HepG2 (cell line): ENCODE results near the gene LRRC25. TPM values are rescaled to one million over a fixed set of nuclear protein-coding genes. Genes with fewer than 3 reads are reported as not detected.

Experiments used
- FOXJ3 ChIP-seq: sonication (generic); formaldehyde crosslinking; IDR thresholded peaks from 2 replicates; pipeline ENCODE4 v1.4.0; 2020; ENCODE audit warnings: missing genetic modification reagents, mild to moderate bottlenecking, borderline replicate concordance
- MAFK ChIP-seq, 2 experiments: IDR thresholded peaks in 1 of 2; conservative IDR thresholded peaks in 1 of 2; 2 replicates each; pipeline ENCODE4 v1.6.1; 2011; ENCODE audit warnings: improper control_type of control experiment in 2 of 2, low read length in 2 of 2
- NPAS2 ChIP-seq: sonication (generic); formaldehyde crosslinking; IDR thresholded peaks from 2 replicates; pipeline ENCODE4 v1.8.0; 2022; ENCODE audit warnings: mild to moderate bottlenecking, missing genetic modification reagents, borderline replicate concordance
- NR3C1 ChIP-seq: sonication (generic); formaldehyde crosslinking; IDR thresholded peaks from 2 replicates; pipeline ENCODE4 v1.4.0; 2020; ENCODE audit warnings: missing genetic modification reagents
- PHF8 ChIP-seq: sonication (generic); formaldehyde crosslinking; IDR thresholded peaks from 2 replicates; pipeline ENCODE4 v1.5.0; 2020; ENCODE audit warnings: missing genetic modification reagents
- PTBP1 ChIP-seq: fragments of 200-400 bp; formaldehyde crosslinking; IDR thresholded peaks from 2 replicates; pipeline ENCODE4 v1.6.1; 2018; ENCODE audit warnings: low read length, low read depth; ENCODE audit not compliant: poor library complexity, severe bottlenecking
- RAD21 ChIP-seq: fragments of 450-650 bp; formaldehyde crosslinking; IDR thresholded peaks from 2 replicates; pipeline ENCODE4 v1.5.0; 2020; ENCODE audit warnings: mild to moderate bottlenecking
- SCMH1 ChIP-seq: sonication (generic); formaldehyde crosslinking; IDR thresholded peaks from 2 replicates; pipeline ENCODE4 v1.9.0; 2021; ENCODE audit warnings: missing genetic modification reagents, mild to moderate bottlenecking, borderline replicate concordance
- SP5 ChIP-seq: IDR thresholded peaks from 2 replicates; pipeline ENCODE4 v1.6.1; 2016; ENCODE audit warnings: low read depth, borderline replicate concordance
- ZMYM3 ChIP-seq: sonication (generic); formaldehyde crosslinking; IDR thresholded peaks from 2 replicates; pipeline ENCODE4 v1.5.1; 2020; ENCODE audit warnings: mild to moderate bottlenecking, missing genetic modification reagents
- ZNF225 ChIP-seq: sonication (generic); formaldehyde crosslinking; IDR thresholded peaks from 2 replicates; pipeline ENCODE4 v1.4.0; 2020; ENCODE audit warnings: mild to moderate bottlenecking, missing genetic modification reagents
- ZNF3 ChIP-seq: IDR thresholded peaks from 2 replicates; pipeline ENCODE4 v1.7.0; 2017; ENCODE audit warnings: inconsistent platforms
- ZNF354B ChIP-seq: sonication (generic); formaldehyde crosslinking; IDR thresholded peaks from 2 replicates; pipeline ENCODE4 v1.8.0; 2022; ENCODE audit warnings: mild to moderate bottlenecking, missing genetic modification reagents
- ZNF556 ChIP-seq: sonication (generic); formaldehyde crosslinking; IDR thresholded peaks from 2 replicates; pipeline ENCODE4 v1.4.0; 2020; ENCODE audit warnings: mild to moderate bottlenecking, missing genetic modification reagents, borderline replicate concordance
- ZNF670 ChIP-seq: sonication (generic); formaldehyde crosslinking; IDR thresholded peaks from 2 replicates; pipeline ENCODE4 v1.8.0; 2022; ENCODE audit warnings: mild to moderate bottlenecking, missing genetic modification reagents, borderline replicate concordance
- ZSCAN25 ChIP-seq: sonication (generic); formaldehyde crosslinking; IDR thresholded peaks from 2 replicates; pipeline ENCODE4 v1.8.0; 2022; ENCODE audit warnings: mild to moderate bottlenecking, missing genetic modification reagents
- polyA plus RNA-seq, 8 experiments: library from polyadenylated mRNA; depleted of rRNA in 3 of 8; stranded (reverse) in 7 of 8; unstranded in 1 of 8; fragments of >200 nt; fragmentation: Illumina TruSeq in 4 of 8; extraction: Trizol in 4 of 8; gene quantifications; 2 replicates each; pipeline versions ENCODE4 v1.2.1 to v1.2.3, GENCODE V29; 2011 to 2016; ENCODE audit warnings: low read depth in 4 of 8, missing spikeins in 1 of 8, mixed read lengths in 1 of 8; ENCODE audit not compliant: insufficient read depth in 1 of 8
- total RNA-seq, 5 experiments: library from RNA; depleted of rRNA; stranded (reverse); fragments of >200 nt; fragmentation: Illumina TruSeq; extraction: Trizol; gene quantifications; 2 replicates each; pipeline ENCODE4 v1.2.3, GENCODE V29; 2016; ENCODE audit warnings: low read depth in 1 of 5
- TF ChIP-seq, protein P1 (sequence below): sonication (generic); formaldehyde crosslinking; IDR thresholded peaks from 2 replicates; pipeline ENCODE4 v1.4.0; 2020; ENCODE audit warnings: mild to moderate bottlenecking, missing genetic modification reagents
- TF ChIP-seq, protein P2 (sequence below): sonication (generic); formaldehyde crosslinking; conservative IDR thresholded peaks from 2 replicates; pipeline ENCODE4 v1.4.0; 2020; ENCODE audit warnings: missing genetic modification reagents
- TF ChIP-seq, protein P3 (sequence below): sonication (generic); formaldehyde crosslinking; IDR thresholded peaks from 2 replicates; pipeline ENCODE4 v1.8.0; 2022; ENCODE audit warnings: missing genetic modification reagents, mild to moderate bottlenecking, borderline replicate concordance
- TF ChIP-seq, protein P4 (sequence below): sonication (generic); formaldehyde crosslinking; IDR thresholded peaks from 2 replicates; pipeline ENCODE4 v1.4.0; 2020; ENCODE audit warnings: mild to moderate bottlenecking, missing genetic modification reagents
- TF ChIP-seq, protein P5 (sequence below): sonication (generic); formaldehyde crosslinking; IDR thresholded peaks from 2 replicates; pipeline ENCODE4 v1.5.0; 2020; ENCODE audit warnings: missing genetic modification reagents
- TF ChIP-seq, protein P6 (sequence below): sonication (generic); formaldehyde crosslinking; IDR thresholded peaks from 2 replicates; pipeline ENCODE4 v1.5.0; 2020; ENCODE audit warnings: mild to moderate bottlenecking, missing genetic modification reagents, borderline replicate concordance

Gene LRRC25
- total and polyA plus RNA-seq, 2 of the 13 experiments (the other 11 are each of a cell fraction or from before 2014, with no cell fraction given): 0.13 to 0.53 TPM

DNA sequence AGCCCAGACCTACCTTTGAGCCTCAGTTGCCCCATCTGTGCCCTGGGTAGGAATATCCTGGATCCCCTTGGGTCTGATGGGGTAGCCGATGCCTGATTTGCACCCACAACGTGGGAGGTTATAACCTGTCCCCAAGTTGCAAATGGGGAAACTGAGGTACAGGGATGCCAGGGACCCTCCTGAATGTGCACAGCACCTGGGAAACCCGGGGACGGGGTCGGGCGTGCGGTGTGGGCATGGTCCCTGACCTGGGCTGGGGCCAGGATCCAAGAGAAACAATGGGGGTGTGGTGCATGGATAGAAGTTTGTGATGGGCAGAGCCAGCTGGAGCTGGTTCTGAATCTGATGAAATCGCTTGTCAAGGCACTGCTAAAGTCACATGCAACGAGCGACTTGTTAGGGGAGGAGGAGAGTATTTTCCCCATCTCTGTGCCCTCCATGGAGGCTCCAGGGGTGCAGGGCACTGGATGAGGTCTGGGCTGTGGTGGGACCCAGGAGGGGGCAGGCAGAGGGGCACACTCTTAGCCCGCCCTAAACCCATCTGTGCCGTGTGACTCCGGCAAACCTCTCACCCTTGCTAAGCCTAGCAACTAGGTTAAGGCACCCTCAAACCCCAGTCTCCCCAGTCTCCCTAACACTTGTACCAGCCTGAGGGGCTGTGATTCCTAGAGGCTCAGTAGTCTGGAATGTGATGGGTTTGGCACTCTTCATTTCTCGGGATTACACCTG lies 10.7 kb downstream of the LRRC25 start (continued):
- TF ChIP-seq, protein P1, sequence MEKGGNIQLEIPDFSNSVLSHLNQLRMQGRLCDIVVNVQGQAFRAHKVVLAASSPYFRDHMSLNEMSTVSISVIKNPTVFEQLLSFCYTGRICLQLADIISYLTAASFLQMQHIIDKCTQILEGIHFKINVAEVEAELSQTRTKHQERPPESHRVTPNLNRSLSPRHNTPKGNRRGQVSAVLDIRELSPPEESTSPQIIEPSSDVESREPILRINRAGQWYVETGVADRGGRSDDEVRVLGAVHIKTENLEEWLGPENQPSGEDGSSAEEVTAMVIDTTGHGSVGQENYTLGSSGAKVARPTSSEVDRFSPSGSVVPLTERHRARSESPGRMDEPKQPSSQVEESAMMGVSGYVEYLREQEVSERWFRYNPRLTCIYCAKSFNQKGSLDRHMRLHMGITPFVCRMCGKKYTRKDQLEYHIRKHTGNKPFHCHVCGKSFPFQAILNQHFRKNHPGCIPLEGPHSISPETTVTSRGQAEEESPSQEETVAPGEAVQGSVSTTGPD (CRISPR knock-in tag): no peak
- TF ChIP-seq, protein P2, sequence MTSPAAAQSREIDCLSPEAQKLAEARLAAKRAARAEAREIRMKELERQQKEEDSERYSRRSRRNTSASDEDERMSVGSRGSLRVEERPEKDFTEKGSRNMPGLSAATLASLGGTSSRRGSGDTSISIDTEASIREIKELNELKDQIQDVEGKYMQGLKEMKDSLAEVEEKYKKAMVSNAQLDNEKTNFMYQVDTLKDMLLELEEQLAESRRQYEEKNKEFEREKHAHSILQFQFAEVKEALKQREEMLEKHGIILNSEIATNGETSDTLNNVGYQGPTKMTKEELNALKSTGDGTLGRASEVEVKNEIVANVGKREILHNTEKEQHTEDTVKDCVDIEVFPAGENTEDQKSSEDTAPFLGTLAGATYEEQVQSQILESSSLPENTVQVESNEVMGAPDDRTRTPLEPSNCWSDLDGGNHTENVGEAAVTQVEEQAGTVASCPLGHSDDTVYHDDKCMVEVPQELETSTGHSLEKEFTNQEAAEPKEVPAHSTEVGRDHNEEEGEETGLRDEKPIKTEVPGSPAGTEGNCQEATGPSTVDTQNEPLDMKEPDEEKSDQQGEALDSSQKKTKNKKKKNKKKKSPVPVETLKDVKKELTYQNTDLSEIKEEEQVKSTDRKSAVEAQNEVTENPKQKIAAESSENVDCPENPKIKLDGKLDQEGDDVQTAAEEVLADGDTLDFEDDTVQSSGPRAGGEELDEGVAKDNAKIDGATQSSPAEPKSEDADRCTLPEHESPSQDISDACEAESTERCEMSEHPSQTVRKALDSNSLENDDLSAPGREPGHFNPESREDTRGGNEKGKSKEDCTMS (CRISPR knock-in tag): no peak
- no peak for TF ChIP-seq ZNF225
- no peak for TF ChIP-seq SP5
- TF ChIP-seq ZNF354B (CRISPR knock-in tag): 0 out of 2 replicates have a peak, but pooled peaks have one; percentile 50
- TF ChIP-seq, protein P3, sequence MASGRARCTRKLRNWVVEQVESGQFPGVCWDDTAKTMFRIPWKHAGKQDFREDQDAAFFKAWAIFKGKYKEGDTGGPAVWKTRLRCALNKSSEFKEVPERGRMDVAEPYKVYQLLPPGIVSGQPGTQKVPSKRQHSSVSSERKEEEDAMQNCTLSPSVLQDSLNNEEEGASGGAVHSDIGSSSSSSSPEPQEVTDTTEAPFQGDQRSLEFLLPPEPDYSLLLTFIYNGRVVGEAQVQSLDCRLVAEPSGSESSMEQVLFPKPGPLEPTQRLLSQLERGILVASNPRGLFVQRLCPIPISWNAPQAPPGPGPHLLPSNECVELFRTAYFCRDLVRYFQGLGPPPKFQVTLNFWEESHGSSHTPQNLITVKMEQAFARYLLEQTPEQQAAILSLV: no peak
- TF ChIP-seq, protein P4, sequence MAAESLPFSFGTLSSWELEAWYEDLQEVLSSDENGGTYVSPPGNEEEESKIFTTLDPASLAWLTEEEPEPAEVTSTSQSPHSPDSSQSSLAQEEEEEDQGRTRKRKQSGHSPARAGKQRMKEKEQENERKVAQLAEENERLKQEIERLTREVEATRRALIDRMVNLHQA (CRISPR knock-in tag): no peak
- TF ChIP-seq ZNF670: no peak
- no peak for TF ChIP-seq SCMH1
- TF ChIP-seq RAD21 (CRISPR knock-in tag): no peak
- no peak for TF ChIP-seq ZNF556 (CRISPR knock-in tag)
- no peak for TF ChIP-seq NR3C1 (CRISPR knock-in tag)
- TF ChIP-seq, protein P5, sequence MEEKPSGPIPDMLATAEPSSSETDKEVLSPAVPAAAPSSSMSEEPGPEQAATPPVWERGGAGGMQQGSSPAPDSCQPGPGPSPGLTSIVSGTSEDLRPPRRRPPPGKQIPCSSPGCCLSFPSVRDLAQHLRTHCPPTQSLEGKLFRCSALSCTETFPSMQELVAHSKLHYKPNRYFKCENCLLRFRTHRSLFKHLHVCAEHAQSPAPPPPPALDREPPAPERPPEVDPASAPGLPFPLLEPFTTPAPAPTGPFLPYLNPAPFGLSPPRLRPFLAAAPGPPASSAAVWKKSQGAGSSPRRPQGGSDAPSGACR (CRISPR knock-in tag): no peak
- TF ChIP-seq ZSCAN25 (CRISPR knock-in tag): no peak
- no peak for TF ChIP-seq FOXJ3 (CRISPR knock-in tag)
- TF ChIP-seq ZNF3: no peak
- TF ChIP-seq ZMYM3 (CRISPR knock-in tag): no peak
- TF ChIP-seq, protein P6, sequence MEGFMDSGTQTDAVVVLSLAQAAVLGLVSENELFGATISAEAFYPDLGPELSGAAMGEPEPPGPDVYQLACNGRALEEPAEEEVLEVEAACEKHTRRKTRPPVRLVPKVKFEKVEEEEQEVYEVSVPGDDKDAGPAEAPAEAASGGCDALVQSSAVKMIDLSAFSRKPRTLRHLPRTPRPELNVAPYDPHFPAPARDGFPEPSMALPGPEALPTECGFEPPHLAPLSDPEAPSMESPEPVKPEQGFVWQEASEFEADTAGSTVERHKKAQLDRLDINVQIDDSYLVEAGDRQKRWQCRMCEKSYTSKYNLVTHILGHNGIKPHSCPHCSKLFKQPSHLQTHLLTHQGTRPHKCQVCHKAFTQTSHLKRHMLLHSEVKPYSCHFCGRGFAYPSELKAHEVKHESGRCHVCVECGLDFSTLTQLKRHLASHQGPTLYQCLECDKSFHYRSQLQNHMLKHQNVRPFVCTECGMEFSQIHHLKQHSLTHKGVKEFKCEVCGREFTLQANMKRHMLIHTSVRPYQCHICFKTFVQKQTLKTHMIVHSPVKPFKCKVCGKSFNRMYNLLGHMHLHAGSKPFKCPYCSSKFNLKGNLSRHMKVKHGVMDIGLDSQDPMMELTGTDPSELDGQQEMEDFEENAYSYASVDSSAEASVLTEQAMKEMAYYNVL (CRISPR knock-in tag): no peak
- TF ChIP-seq PTBP1: no peak
- no peak for TF ChIP-seq MAFK (conservative IDR thresholded peaks at IDR 0.05 in 1 of 2, IDR thresholded peaks at IDR 0.05 in 1 of 2; ENCODE audit: low read length in 2 of 2)
- no peak for TF ChIP-seq PHF8 (CRISPR knock-in tag)
- TF ChIP-seq NPAS2 (CRISPR knock-in tag): no peak
